Measurements from ENCODE around the gene IRX6.

- no peak for TF ChIP-seq EZH2 (IDR thresholded peaks at IDR 0.05; ENCODE audit: low read length, missing control alignments)
- TF ChIP-seq, protein P1, sequence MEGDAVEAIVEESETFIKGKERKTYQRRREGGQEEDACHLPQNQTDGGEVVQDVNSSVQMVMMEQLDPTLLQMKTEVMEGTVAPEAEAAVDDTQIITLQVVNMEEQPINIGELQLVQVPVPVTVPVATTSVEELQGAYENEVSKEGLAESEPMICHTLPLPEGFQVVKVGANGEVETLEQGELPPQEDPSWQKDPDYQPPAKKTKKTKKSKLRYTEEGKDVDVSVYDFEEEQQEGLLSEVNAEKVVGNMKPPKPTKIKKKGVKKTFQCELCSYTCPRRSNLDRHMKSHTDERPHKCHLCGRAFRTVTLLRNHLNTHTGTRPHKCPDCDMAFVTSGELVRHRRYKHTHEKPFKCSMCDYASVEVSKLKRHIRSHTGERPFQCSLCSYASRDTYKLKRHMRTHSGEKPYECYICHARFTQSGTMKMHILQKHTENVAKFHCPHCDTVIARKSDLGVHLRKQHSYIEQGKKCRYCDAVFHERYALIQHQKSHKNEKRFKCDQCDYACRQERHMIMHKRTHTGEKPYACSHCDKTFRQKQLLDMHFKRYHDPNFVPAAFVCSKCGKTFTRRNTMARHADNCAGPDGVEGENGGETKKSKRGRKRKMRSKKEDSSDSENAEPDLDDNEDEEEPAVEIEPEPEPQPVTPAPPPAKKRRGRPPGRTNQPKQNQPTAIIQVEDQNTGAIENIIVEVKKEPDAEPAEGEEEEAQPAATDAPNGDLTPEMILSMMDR (conservative IDR thresholded peaks at IDR 0.05 in 1 of 2, IDR thresholded peaks at IDR 0.05 in 1 of 2; ENCODE audit: low read depth in 1 of 2, low read length in 2 of 2): no peak
Measured at GRCh38 chr16:55274391-55274790, 49.6 kb upstream of the IRX6 start.
